ENCODE results near the gene CEBPA.

Gene CEBPA

DNA sequence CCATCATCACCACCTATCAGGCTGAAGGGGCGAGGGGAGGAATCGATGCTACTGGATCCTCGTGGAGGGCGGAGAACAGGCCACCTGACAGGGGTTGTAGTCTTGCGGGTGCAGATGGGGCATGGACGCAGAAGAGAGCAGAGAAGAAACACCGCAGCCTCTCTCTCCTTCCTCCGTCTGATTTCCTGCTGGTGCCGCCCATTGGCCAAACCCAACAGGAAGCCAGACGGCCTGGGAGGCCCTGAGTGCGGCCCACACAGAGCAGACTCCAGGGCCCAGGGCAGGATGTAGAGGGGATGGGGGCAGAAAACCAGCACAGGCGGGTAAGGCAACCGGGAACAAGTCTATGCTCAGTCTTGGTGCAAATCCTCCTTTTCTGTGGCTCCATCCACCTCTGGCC, 15.4 kb downstream of the CEBPA start:
- no peak for DNase-seq

DNA sequence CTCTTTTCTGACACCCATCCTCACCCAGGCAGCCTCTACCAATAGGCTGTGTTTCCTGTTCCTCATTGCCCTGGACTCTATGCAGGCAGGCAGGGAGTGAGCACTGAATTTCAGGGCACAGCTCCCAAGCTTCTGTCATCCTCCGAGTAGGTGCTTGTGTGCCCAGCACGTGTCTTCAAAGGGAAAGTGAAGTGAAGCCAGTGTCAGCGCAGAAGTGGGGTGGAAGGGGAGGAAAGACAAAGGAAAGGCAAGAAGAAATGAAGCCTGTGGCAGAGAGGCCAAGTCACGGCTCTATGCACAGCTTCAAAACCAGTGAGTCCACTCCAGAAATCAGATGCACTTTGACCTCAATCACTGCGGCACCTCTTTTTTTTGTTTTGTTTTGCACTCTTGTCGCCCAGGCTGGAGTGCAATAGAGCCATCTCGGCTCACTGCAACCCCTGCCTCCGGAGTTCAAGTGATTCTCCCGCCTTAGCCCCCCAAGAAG, 16.9 kb downstream of the CEBPA start:
- DNase-seq, result no peak

DNA sequence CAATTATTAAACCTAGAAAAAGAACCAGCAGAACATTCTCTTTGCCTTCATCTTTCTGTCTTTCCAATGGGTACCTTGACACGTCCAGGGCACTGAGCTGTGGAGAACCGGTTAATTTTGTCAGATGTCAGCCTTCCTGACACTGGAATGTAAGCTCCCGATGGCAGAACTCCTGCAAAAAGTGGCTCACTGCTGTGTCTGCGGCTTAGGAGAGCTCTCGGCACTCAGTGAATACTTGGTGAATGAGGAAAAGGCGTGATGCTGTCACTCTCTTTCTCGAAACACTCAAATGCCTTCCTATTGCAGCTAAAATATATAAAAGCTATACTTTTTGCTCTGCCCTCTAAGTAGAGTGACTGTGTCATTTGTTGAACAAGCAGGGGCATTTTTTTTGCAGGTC, 17.6 kb downstream of the CEBPA start:
- no peak for DNase-seq

DNA sequence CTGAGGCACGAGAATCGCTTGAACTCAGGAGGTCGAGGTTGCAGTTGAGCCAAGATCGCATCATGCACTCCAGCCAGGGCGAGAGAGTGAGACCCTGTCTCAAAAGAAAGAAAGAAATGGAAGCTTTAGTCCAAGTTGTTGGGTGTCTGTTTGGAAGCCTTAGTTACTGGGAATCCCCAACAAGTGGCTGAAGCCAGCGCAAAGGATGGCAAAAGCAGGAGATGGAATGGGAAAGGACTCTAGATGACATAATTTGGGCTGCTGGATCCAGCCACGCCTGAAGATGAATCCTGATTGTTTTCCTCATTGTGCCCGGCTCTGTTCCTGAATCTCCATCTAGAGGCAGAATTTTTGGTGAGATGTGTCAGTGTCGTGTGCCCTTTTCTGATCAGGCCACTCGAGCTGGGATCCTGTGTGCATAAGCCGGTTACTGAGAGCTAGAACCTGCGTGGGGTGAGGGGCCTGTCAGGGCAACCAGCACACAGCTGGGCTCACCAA, 18.1 kb downstream of the CEBPA start:
- DNase-seq, result no peak

DNA sequence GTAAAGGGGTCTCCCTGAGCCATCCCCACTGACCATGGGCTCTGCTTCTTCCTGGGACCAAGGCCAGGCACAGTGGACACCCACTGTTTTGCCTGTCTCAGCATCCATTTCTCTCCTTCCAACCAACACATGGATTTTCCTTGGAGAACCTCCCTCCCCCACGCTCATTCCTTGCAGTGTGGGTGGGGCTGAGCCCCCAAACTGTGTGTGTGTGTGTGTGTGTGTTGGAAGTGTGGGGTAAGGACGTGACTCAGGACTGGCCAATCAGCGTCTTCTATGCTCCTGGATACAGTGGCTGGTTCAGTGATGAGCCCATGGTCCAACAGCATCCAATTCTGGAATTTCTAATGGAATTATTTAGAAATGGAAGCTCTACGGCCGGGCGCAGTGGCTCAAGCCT, 18.7 kb downstream of the CEBPA start:
- no peak for DNase-seq

DNA sequence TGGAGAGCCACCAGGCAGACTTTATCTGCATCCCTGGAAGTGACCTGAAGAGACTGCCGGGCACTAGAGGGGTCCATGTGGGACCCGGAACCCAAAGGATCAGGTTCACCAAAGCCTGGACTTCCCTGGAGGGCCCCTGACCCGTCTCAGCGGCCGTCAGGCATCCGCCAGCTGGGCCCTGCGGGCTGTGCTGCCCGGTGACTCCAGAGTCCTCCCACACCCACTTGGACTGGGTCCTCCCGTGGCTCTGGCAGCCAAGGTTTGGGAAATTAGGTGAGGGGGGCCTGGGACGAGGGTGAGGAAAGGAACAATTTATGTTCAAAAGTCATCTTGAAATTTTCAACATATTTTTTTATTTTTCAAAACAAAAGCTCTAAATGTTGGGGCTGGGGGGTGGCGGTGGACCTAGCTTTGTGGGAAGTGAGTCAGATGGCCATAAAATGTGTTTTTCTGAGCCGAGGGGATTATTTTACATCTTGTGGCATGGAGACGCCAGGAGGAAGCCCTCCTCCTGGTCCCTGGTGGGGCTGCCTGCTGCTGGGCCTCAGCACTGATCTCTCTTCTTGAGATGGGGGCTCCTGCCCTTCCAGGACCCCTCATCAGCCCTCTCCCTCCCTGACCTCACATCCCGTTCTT, 20.2 kb downstream of the CEBPA start:
- no peak for DNase-seq

DNA sequence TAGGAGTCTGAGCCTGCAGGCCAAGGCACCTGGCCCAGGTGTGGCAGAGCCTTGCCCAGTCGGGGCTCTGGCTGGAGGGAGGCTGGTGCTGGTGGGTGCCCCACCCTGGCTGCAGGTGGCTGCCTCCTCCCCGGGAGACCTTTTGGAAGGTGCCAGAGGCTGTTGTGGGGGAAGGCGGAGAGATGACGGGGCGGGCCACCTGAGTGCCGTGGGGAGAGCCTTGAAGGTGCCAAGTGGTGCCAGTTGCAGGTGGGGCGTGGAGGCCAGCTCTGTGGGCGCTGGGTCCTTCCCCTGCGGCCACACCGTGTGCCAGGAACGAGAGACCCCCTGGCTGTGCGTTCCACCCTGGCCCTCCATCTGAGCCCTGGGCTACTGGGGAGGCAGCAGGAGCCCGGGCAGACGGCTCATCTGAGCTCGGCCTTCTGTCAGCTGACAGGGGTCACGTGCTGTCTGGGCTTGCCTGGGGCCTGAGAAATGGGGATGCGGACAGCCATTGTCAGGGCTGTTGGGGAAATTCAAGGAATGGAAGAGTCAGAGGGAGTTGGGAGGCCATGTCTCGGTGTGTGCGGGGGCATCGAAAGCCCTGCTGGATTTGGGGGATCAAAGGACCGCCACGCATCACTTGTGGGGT, 20.9 kb downstream of the CEBPA start:
- DNase-seq, result no peak

DNA sequence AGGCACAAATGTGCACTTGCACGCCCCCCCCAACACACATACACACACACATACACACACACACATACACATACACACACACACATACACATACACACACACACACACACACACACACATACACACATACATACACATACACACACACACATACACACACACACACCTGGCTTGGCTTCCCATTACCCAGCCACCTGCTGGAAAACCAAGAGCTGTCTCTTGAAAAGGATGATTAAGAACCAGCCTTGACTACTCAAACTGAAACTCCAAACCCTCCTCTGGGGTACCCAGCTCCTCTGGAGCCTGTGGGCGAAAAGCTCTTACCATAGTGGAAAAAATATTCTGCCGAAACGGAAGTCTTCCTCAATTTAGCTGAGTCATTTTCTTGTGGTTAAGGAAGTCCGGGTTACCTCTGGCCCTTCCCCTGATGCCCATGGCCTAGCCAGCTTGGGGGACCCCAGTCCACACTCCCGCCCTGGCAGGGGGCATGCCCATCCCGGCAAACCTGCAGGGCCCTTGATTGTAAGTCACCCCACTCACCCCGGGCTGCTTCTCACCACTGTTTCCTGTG, 21.9 kb downstream of the CEBPA start:
- DNase-seq, result no peak

DNA sequence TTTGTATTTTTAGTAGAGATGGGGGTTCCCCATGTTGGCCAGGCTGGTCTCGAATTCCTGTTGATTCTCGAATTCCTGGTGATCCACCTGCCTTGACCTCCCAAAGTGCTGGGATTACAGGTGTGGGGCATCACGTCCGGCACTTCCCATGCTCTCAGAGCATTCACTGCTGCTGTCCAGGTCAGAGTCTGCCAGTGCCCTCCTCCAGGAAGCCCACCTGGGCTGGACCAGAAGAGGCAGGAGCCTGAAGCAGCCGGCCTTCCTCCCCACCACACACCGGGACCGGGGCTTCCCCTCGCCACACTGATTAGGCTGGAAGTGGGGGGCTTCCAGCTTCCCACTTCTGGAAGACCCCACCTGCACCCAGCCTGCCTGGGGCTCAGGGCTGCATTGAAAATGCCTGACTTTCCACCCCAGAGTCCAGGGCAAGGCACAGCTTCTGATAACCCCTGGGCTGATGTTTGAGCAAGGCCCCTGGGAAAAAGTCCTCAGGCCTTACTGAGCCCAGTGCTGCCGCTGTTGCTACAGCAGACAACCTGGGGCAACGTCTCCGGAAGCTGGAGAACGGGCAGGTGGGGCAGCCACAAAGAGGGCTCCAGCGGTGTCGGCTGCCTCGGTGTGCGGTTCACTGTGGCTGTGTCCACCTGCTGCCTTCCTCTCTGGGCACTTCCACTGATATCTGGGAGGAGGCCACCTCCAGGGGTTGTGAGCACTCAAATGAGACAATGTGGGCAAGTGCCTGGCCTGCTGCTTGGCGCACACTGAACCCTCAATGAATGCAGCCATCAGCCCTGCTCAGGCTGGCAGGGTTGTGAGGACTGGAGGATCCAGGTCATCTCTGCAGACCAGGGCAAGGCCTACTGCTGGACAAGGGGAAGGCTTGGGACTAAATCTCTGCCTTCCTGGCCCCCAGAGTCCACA, 22.6 kb downstream of the CEBPA start:
- peak; percentile 27 for DNase-seq

DNA sequence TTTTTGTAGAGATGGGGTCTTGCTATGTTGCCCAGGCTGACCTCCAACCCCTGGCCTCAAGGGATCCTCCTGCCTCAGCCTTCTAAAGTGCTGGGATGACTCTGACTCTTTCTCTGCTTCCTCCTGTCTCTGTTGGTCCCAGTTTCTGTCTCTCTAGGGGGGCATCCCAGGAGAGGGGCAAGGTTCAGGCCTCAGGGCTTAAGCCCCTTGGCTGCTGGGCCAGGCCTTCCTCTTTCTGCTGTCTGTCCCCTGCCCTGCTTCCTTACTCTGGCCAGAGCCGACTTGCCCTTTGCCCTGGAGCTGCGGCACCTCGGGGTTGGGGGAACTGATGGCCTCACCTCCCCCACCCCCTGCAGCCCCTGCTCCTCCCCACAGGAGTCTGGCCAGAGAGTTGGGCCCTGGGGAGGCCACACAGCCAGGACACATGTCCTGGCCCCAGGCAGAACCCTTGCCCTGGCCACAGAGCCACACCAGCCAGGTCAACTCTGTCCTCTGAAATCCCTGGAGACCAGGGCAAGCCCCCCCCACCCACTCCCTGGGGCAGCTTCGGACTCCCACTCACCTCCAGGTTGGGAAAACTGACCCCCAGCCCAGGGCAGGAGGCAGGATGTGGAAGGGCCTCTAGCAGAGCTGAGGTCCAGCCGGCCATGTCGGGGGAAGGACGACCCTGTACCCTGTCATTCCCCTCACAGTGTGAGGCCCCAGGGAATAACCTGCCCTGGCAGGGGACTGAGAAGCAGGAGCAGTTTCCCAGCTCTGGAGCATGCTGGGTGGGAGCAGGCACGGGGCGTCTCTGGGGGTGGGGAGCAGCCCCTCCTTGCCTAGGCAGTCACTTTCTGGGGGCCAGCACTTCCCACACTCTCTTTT, 23.7 kb downstream of the CEBPA start:
- no peak for DNase-seq

DNA sequence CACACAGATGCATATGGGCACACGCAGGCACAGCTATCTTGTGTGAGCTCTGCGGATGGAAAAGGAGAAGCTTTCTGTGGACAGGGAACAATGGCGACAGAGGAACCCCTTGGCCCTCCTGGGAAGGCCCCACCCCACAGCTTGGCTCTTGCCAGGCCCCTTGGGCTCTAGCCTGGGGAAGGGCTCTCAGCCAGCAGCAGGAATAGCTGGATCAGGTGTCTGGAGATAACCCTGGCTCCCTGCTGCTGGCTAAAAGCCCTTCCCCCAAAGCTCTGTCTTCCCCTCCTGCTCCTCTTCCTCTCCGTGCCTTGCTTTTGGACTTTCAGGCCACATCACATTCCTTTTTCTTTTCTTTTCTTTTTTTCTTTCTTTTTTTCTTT, 24.3 kb downstream of the CEBPA start:
- no peak for DNase-seq

DNA sequence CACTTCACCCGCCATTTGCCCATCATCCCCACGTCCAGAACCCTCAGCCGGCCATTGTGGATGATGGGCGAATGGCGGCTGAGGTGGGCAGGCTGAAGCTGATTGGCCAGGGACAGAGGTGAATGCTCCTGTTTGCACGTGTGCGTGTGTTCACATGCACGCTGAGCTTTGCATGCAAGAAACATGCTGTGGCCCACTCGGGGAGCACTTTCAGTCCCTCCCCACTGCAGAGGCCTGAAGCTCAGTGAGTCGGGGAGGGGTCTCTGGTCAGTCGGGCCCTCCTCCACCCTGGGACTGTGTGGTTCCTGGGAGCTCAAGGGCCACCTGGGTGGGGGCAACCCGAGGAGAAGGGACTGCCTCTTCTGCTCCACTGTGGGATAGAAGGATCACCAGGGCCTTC, 24.9 kb downstream of the CEBPA start:
- no peak for DNase-seq

DNA sequence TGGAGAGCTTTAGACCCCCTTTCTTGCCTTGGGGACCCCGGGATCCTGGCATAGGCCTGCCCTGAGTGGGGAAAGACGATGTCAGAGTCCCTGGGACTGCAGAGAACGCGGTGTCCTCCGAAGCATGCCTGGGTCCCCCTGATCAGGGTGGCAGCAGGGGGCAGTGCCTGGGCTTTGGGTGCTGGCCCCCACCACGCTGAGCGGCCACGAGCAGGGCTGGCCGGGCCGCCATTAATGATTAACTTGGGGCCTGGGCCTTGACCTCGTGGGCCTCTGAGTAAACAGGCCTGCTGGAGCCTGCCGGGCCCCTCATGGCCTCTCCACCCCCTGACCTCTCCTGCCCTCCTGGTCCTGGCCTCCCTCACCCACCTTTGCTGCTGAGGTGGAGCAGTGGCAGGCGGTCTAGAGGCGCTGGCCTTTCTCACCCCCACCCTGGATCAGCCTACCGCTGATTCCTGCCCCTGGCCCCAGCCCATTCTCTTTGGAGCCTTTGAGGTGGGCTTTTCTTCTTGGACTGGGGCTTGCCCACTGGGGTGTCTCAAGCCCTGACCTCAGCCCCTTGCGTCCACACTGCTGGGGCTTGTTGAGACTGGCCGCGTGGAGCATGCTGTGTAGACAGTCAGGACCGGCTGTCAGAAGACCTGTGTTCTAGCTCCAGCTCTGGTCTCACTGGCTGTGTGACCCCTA, 26.3 kb downstream of the CEBPA start:
- DNase-seq, result no peak

DNA sequence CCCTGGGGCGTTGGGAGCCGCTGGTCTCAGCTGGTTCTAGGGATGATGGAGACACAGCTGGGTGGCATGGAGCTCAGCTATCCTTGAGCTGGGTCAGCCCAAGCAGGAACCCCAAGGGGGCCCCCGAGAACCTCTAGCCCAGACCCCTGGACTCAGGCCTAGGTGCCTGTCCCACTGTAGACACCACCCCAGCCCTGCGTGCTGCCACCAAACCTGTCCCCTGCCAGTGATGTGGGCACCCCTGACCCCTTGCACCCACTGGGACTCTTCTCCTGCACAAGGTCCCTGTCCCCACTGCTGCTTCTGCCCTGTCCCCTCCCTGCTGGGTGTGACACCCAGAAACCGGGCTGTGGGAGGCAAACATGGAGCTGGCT, 26.8 kb downstream of the CEBPA start:
- DNase-seq, result no peak

DNA sequence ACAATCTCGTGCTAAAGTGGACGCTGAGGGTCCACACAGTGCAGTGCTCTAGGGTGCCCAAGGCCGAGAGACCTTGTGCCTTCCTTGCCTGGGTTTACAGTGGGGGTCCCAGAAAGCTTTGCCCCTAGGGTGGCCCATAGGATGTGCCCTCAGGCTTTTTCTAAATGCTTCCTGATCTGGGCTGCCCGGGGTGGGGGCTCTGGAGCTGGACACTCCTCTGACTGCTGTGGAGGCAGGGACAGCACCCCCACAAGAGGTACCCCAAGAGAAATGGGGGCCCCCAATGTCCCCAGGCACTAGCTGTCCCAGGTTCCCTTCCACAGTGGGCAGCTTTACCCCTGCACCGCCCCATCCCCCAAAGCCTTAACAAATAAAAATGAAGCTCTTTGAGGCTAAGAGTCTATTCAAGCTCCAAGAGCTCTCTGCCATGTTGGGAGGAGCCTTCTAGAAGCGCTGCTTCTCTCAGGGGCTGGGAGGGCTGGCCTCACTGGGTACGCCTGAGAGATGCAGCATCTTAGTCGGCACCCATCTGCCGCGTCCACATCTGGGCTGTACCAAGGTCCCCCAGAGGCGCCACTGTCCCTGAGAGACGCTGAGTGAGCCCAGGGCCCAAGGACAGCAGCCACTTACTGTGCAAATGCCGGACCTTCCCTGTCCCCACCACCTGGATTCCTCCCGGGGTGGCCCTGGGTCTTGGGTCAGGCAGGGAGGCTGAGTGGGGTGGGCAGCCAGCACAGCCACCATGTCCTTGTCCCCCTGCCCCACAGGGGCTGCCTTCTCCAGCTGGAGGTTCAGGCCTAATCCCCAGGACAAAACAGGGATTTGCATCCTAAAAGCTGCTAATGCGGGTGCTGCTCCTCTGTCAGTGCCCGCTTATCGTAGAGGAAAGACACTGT, 27.4 kb downstream of the CEBPA start:
- no peak for DNase-seq

DNA sequence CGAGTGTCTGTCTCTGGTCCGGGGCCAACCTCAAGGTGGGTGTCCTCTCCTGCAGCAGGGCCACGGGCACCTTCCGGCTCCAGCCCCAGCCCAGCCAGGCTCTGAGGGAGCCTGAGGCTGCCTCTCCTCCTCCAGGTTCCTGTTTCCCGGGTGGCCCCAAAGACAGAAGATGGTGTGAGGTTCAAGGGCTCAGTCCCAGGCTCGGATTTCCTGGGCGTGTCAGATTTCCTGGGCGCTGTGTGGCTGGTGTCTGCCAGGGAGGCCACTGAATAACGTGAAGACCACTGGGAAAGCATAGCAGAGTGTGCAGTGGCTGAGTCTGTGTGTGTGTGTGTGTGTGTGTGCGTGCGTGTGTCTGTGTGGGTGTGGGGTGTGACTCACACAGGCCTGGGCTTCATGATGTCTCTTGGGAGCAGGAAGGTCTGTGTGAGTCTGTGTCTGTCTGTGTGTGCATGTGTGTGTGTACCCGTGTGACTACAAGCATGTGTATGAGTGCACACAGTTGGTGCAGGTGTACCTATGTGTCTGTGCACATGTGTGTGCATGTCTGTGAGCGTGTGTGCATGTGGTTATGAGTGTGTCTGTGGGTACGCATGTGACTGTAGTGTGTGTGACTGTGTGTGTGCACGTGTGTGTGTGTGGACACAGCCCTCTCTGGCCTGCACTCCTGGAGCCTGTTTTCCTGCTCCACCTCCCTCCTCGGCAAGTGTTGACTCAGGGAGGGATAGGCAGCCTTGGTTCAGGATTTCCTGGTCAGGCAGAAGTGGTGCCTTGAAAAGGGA, 28.3 kb downstream of the CEBPA start:
- no peak for DNase-seq

DNA sequence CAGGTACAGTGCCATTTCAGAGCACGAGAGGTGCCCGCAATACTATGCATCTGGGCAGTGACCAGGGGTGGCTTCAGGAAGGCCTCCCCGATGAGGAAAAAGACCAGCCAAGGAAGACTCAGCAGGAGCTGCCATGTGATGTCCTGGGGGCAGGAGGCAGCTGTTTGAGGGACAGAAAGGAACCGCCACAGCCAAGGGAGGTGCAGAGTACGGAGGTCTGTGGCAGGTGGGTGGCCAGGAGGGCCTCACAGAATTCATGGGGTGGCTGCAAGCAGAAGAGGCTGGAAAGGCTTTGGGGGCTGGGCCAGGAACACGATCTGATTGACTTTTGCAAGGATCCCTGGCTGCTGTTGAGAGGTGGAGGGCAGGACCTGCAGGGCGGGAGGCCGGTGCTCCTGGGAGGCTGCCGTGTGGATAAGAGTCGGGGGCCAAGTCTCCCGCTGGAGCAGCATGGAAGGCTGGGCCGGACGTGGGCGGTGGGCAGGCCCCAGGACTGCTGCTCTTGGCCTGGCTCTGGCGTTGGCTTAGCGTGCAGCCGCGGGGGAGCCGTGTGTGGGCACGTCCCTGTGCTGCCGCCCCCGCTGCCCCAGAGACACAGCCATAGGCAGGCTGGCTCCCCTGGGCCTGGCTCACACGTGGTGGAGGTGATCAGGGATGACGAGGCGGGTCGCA, 29.1 kb downstream of the CEBPA start:
- no peak for DNase-seq

DNA sequence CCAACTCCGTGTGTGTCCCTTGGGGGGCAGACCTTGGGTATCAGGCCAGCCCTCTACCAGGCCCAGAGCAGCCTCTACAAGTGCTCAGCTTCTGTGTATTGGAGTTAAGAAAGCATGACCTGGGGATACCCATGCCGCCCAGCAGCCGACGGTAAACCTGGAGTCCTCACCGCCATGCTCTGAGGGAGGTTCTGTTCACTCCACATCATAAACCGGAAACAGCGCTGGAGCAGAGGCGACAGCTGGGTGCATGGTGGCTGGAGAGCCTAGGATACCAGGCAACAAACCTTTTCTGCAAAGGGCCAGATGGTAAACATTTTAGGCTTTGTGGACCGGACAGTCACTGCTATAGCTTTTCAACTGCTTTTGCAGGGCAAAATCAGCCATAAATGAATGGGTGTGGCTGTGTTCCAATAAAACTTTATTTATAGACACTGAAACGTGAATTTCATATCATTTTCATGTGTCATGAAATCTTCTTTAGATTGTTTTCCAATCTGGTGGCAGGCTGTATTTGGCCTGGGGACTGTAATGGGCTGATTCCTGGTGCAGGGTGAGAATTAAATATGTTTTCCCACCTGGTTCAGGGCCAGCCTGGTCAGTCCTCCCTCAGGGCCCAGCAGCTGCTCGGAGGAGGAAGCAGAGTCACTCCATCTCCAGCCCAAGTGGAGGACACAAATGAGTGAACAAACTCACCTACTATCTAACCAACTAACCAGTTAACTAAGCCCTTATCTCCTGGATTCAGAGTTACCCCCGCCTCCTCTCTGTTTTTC, 30.9 kb downstream of the CEBPA start:
- DNase-seq, result no peak
